GM12891 (cell line): Measurements from ENCODE around the gene NTRK3.

Experiments
- POLR2A ChIP-seq: IDR thresholded peaks from 2 replicates; pipeline ENCODE4 v1.6.1; 2011; ENCODE audit warnings: low read depth, low read length, control low read depth
- POLR2AphosphoS5 ChIP-seq: IDR thresholded peaks from 2 replicates; pipeline ENCODE4 v1.6.1; 2011; ENCODE audit warnings: low read depth, low read length, control low read depth
- POU2F2 ChIP-seq: IDR thresholded peaks from 2 replicates; pipeline ENCODE4 v1.6.1; 2011; ENCODE audit warnings: low read depth, mild to moderate bottlenecking, control low read depth, low read length, moderate library complexity
- SPI1 ChIP-seq: IDR thresholded peaks from 2 replicates; pipeline ENCODE4 v1.6.1; 2011; ENCODE audit warnings: low read depth, low read length, control low read depth
- TAF1 ChIP-seq: IDR thresholded peaks from 2 replicates; pipeline ENCODE4 v1.6.1; 2011; ENCODE audit warnings: low read depth, low read length, control low read depth

- TF ChIP-seq POLR2A (no peak), TAF1 (no peak), SPI1 (no peak), POLR2AphosphoS5 (no peak), POU2F2 (no peak)
Observed at GRCh38 chr15:88120026-88120425, 136.5 kb downstream of the NTRK3 start.
